Left ventricle myocardium inferior (tissue), 1 donor: ENCODE results near the gene TBC1D21. TPM values are rescaled to one million over a fixed set of nuclear protein-coding genes. Genes with fewer than 3 reads are reported as not detected.

Experiments
- DNase-seq: peaks from one replicate; pipeline ENCODE4 v3.0.0-alpha.2; 2020
- H3K27ac ChIP-seq: fragments of 200-600 bp; replicated peaks from 2 replicates; pipeline ENCODE4 v1.8.0; 2021
- H3K27me3 ChIP-seq: fragments of 200-600 bp; 2 replicates; pipeline ENCODE4 v1.8.0; 2021; ENCODE audit warnings: low read depth
- H3K36me3 ChIP-seq: fragments of 200-600 bp; 2 replicates; pipeline ENCODE4 v1.8.0; 2021
- H3K4me1 ChIP-seq: fragments of 200-600 bp; 2 replicates; pipeline ENCODE4 v1.8.0; 2021
- H3K4me3 ChIP-seq: fragments of 200-600 bp; 2 replicates; pipeline ENCODE4 v1.8.0; 2021; ENCODE audit warnings: mild to moderate bottlenecking, moderate library complexity
- H3K9me3 ChIP-seq: fragments of 200-600 bp; replicated peaks from 2 replicates; pipeline ENCODE4 v1.8.0; 2021
- CTCF ChIP-seq: fragments of 200-600 bp; IDR thresholded peaks from 2 replicates; pipeline ENCODE4 v1.8.0; 2021; ENCODE audit warnings: antibody characterized with exemption, mild to moderate bottlenecking, borderline replicate concordance
- intact Hi-C: fragments of 100-400 bp; cut with micrococcal nuclease; formaldehyde crosslinking; loops from one replicate; pipeline ENCODE4 v1.11.0; 2022
- total RNA-seq: library from RNA; stranded (reverse); fragmentation: NEBNext Ultra II Directional; extraction: Animal tissue kit (Norgen Biotek cat#: 25700); gene quantifications from one replicate; pipeline ENCODE4 v1.2.1, GENCODE V29; 2021
- donor health status: DM: no; HTN: yes; CAD: no; lungs with severe emphysema.

Gene TBC1D21
- total RNA-seq, 1 donor from 2014 or later, result not detected

- Histone ChIP-seq H3K27me3 (no peaks in the 10 kb centered on the region), H3K36me3 (no peaks in the 10 kb centered on the region), H3K27ac (no peak overlapping the region), H3K9me3 (peaks cover 6% of the 10 kb centered on the region), H3K4me1 (peaks cover 45% of the 10 kb centered on the region), H3K4me3 (no peak overlapping the region)
- intact Hi-C loops, result no loop called here
- DNase-seq, result no peak
- no peak for TF ChIP-seq CTCF
These were observed 5.9 kb upstream of the TBC1D21 start for GRCh38 chr15:73867426-73867825.

GRCh38 chr15:73867956-73868355 lies 5.4 kb upstream of the TBC1D21 start:
- Histone ChIP-seq H3K4me1 (peaks cover 45% of the 10 kb centered on the region), H3K27me3 (no peaks in the 10 kb centered on the region), H3K9me3 (peaks cover 6% of the 10 kb centered on the region), H3K36me3 (no peaks in the 10 kb centered on the region), H3K27ac (no peak overlapping the region), H3K4me3 (no peak overlapping the region)
- no peak for DNase-seq
- intact Hi-C loops, result no loop called here
- TF ChIP-seq CTCF, result no peak

- Histone ChIP-seq H3K36me3 (no peaks in the 10 kb centered on the region), H3K4me1 (peaks cover 45% of the 10 kb centered on the region), H3K27ac (no peak overlapping the region), H3K27me3 (no peaks in the 10 kb centered on the region), H3K4me3 (no peak overlapping the region), H3K9me3 (peaks cover 5% of the 10 kb centered on the region)
- no peak for TF ChIP-seq CTCF
- intact Hi-C loops, result no loop called here
- no peak for DNase-seq
These were observed 4.0 kb upstream of the TBC1D21 start for GRCh38 chr15:73869216-73869995.

GRCh38 chr15:73870700-73871408 lies 2.5 kb upstream of the TBC1D21 start:
- H3K9me3 ChIP-seq, result no peaks in the 10 kb centered on the region
- no peaks in the 10 kb centered on the region for H3K36me3 ChIP-seq
- intact Hi-C loops, result no loop called here
- H3K27me3 ChIP-seq, result no peaks in the 10 kb centered on the region
- H3K4me3 ChIP-seq, result peak overlapping the region; percentile 7
- peak; percentile 81 for DNase-seq
- peaks cover 43% of the 10 kb centered on the region for H3K4me1 ChIP-seq
- peak overlapping the region; percentile 43 for H3K27ac ChIP-seq
- peak; percentile 20 for TF ChIP-seq CTCF

GRCh38 chr15:73872346-73872745 lies 1.0 kb upstream of the TBC1D21 start:
- intact Hi-C loops, result no loop called here
- H3K27me3 ChIP-seq, result peaks cover 9% of the 10 kb centered on the region
- no peak overlapping the region for H3K4me3 ChIP-seq
- no peaks in the 10 kb centered on the region for H3K36me3 ChIP-seq
- no peaks in the 10 kb centered on the region for H3K9me3 ChIP-seq
- H3K4me1 ChIP-seq, result peaks cover 28% of the 10 kb centered on the region
- no peak for TF ChIP-seq CTCF
- DNase-seq, result no peak
- no peak overlapping the region for H3K27ac ChIP-seq
